Measurements from ENCODE around the gene CLEC2B.
"Not testable (repeated sequence)": the region's sequence is repeated elsewhere in the genome, so short reads cannot be mapped to it uniquely, and the experiment has no call there.

CLEC2B gene

GRCh38 chr12:9869307-9870161, at the start of gene CLEC2B:
Gene CLEC2B (minus strand): TSS chr12:9869354.
- peak; percentile 74 for FAIRE-seq
- DNase-seq (ENCODE audit: low spot score), result peak; percentile 29

GRCh38 chr12:9911708-9912107, 42.6 kb upstream of the CLEC2B start:
- DNase-seq (ENCODE audit: low spot score) (no peak), FAIRE-seq (no peak)

GRCh38 chr12:9910716-9911421, 41.7 kb upstream of the CLEC2B start:
- DNase-seq (ENCODE audit: low spot score) (no peak), FAIRE-seq (peak; percentile 52)

DNA sequence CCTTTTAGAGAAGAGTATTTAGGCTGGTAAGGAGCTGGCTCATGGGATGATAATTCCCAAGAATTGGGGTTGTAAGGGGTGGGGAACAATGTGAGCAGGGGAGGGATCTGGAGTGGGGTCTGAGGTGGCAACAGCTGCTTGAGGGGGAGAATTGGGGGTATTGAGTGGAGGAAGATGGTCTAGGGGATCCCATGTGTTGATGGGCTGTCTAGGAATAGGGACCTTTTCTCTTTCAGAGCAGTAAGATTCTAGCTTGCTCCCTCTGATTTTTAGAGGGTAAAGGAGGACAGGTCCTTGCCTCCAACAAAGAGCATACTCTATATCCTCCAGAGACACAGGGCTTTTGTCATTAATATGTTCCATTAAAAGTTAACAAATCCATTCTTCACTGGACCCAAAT, 40.6 kb upstream of the CLEC2B start:
- no peak for FAIRE-seq

DNA sequence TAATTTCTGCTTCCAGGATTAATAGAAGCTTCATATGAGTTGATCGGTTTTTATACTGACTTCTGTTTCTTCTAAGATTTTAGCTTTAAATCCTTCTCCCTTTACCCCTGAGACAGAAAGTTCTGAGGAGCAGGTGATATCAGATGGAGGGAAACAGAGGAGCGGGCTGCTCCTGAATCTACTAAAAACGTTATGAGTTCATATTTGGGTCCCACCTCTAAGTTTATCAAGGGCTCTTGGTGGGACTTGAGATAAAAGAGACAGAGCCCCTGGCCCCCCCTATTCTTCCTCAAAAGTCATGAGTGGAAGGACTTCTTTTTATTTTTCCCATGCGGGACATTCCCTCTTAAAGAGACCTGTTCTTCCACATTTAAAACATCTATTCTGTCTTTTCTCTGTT, 39.2 kb upstream of the CLEC2B start:
- no peak for FAIRE-seq
- DNase-seq (ENCODE audit: low spot score), result no peak

More for the DNA sequence above, 40.6 kb upstream of the CLEC2B start:
- DNase-seq (ENCODE audit: low spot score), result no peak

DNA sequence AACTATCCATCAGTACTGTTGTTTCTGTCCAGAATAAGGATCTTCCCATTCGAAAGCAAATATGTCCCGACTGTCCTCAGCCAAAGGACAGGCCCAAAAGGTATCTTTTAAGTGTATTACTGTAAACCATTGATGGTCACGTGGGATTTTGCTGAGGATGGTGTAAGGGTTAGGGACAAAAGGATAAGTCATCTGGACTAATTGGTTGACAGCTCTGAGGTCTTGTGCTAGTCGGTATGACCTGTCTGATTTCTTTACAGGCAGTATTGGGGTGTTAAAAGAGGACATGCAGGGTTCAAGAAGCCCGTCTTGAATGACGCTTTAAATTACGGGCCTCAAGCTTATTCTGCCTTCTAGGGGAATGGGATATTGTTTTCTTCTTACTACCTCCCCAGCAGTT, 38.6 kb upstream of the CLEC2B start:
- no peak for FAIRE-seq
- DNase-seq (ENCODE audit: low spot score), result no peak

- FAIRE-seq, result no peak
- DNase-seq (ENCODE audit: low spot score), result no peak
These were observed 37.7 kb upstream of the CLEC2B start for GRCh38 chr12:9906873-9907272.

DNA sequence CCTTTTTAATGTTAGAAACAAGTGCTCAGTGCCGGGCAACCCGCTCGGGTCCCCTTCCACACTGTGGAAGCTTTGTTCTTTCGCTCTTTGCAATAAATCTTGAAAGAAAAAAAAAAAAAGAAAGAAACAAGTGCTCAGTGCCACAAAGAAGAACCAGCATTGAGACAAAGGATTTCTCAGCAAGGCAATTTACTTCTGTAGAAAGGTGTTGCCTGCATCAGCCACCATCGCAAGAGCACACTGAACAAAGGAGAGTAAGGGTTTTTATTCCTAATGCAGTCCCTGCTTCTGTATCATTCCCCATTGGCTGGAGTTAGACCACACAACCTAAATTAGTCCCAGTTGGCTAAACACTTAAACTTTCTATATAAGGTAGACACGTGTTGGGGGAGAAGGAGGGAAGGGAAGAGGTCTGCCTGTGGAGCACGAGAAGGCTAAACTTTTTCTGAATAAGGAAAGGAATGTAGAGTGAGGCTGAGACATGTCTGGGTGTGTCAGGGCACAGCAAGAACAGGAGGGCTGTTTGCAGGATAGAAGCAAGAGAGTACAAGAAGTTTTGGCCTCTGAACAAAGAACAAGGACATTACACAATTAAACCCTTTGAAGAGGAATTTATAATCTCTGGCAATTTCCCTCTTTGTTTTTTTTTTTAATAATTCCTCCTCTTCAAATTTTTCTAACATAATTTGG, 33.5 kb upstream of the CLEC2B start:
- FAIRE-seq, result no peak
- no peak for DNase-seq (ENCODE audit: low spot score)

DNA sequence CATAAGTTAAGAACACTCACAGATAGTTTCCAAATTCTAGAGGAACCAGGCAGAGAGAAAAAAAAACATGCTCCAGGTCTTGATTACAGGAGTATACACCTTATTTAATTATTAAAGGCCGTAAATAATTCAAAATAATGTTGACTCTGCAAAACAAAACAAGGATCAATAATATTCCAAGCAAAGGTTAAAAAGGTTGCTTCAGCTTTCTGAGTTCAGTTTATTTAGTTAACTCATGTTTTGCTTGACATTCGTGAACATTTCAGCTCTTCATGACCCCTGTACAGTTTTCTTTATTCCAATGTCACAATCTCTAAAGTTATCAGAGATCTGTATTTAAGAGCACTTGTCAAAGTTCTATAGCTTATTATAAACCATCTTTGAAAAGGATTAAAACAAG, 31.8 kb upstream of the CLEC2B start:
- DNase-seq (ENCODE audit: low spot score) (no peak), FAIRE-seq (no peak)

DNA sequence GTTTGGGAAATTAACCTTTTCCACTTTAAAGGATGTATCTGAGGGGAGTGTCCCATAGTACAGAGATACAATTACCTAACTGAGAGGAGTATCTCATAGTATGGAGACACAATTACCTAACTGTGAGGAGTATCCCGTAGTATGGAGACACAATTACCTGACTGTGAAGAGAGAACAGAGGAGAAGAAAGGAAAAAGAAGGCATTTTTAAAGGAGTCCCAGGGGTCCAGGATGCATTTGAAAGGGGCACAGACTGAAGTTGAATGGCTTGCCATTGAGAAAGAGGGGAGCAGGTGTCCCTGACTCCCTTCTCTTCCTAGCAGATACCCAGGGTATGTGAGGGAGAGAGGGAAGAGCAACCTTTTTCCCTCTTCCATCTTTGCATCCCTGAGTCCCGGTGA, 30.1 kb upstream of the CLEC2B start:
- FAIRE-seq, result peak; percentile 35
- no peak for DNase-seq (ENCODE audit: low spot score)

GRCh38 chr12:9897535-9897934, 28.4 kb upstream of the CLEC2B start:
- FAIRE-seq (no peak), DNase-seq (ENCODE audit: low spot score) (no peak)

DNA sequence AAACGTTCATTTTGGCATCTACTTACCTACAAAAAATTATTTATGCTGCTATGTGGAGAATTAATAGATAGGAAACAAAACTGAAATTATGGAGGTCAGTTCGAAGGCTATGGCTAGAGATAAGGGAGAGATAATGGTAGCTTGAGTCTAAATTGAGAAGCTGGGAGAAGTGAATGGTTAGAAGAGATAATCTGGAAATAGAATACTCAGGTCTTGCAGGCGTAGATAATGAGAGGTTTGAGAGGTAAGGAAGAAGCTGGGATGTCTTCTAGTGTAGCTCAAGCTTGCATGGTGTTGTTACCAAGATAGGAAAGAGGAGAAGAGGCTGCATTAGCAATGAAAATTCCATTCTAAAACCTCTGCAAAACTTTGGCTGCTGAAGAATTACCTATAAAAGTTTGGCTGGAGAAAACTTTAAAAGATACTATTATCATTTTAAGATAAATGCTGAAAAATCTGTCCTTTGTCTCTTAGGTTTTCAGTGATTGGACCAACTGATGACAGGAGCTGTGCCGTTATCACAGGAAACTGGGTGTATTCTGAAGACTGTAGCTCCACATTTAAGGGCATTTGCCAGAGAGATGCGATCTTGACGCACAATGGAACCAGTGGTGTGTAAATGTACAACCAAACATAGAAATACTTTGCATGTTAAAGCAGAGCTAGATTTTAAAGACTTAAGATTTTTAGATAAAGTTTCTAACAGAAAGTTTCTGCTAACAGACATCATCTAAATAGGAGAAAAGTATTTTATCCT, 26.2 kb upstream of the CLEC2B start:
- no peak for DNase-seq (ENCODE audit: low spot score)
- no peak for FAIRE-seq

- FAIRE-seq, result no peak
These were observed 19.6 kb upstream of the CLEC2B start for GRCh38 chr12:9888665-9889273.

GRCh38 chr12:9883175-9883574, 14.0 kb upstream of the CLEC2B start:
- FAIRE-seq (no peak), DNase-seq (ENCODE audit: low spot score) (no peak)

More at GRCh38 chr12:9888665-9889273, 19.6 kb upstream of the CLEC2B start:
- DNase-seq (ENCODE audit: low spot score), result no peak

- DNase-seq (ENCODE audit: low spot score) (no peak), FAIRE-seq (no peak)
These were observed 12.8 kb upstream of the CLEC2B start for GRCh38 chr12:9881988-9882387.

DNA sequence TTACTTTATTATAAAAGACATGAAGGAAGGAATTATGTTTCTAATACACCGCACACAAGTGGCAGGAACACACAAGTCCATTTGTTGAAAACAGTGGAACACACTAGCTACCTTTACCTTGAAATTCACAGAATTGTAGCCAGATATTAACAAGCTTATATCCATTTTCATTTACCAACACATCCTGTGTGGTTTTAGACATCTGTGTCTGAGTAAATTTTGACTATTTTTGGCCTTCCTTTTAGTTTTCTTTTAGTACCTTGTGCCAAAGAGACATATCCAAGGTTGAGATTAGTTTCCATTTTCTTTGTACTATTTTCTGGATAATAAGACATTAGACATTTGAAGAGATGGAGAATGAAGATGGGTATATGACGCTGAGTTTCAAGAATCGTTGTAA, 12.1 kb upstream of the CLEC2B start, which contains the start of gene KLRF2:
Gene KLRF2 (plus strand): TSS at position 244 of the 400 bp plus-strand sequence. CDS start 107 bp downstream, at position 351.
- DNase-seq (ENCODE audit: low spot score) (no peak), FAIRE-seq (peak; percentile 48)

- DNase-seq (ENCODE audit: low spot score) (no peak), FAIRE-seq (no peak)
These were observed 11.5 kb upstream of the CLEC2B start for GRCh38 chr12:9880532-9881078.

GRCh38 chr12:9876120-9876519, 7.0 kb upstream of the CLEC2B start:
- DNase-seq (ENCODE audit: low spot score); FAIRE-seq: not testable (repeated sequence)

DNA sequence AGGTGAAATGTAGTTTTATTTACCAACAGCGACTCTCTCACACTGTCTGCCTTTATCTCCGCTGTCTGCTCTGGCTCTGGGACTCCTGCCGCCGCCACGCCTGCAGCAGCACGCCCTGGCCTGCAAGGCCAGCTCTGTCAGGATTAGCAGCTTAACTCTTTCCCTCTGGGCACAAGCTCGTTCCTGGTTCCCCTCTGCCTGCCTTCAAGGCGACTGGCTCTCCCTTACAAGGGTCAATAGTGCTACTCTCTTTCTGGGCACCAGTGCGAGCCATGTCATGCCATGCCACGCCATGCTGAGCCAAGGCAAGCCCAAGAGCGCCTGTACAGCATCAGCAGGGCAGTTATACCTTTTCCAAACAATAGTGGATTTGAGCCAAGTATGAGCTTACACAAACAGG, 3.6 kb upstream of the CLEC2B start:
- no peak for DNase-seq (ENCODE audit: low spot score)
- no peak for FAIRE-seq

DNA sequence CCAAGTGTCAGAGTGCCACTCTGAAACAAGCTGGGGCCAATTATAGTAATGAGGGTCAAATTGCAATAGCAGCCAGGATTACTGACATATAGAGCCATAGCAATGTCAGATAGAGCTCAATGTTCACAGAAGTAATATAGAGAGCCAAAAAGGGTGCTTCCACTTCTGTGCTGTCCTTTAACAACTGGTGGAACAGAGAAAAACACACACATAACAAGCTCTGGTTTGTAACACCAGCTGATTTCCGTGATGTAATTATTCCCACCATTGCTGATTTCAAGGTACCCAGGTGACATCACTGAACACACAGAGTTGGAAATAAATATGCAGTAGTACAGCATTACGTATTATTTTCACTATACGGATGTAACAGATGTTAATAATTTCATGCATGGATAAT, 3.0 kb upstream of the CLEC2B start:
- DNase-seq (ENCODE audit: low spot score) (no peak), FAIRE-seq (peak; percentile 78)

Data from urothelium cell line (cell line).